ENCODE data around the gene SLC36A3.
"Not testable (repeated sequence)": the region's sequence is repeated elsewhere in the genome, so short reads cannot be mapped to it uniquely, and the experiment has no call there.

Gene SLC36A3

GRCh38 chr5:151258816-151259215, 44.8 kb downstream of the SLC36A3 start:
- DNase-seq, result no peak

GRCh38 chr5:151258201-151258611, 45.4 kb downstream of the SLC36A3 start:
- DNase-seq, result no peak

DNA sequence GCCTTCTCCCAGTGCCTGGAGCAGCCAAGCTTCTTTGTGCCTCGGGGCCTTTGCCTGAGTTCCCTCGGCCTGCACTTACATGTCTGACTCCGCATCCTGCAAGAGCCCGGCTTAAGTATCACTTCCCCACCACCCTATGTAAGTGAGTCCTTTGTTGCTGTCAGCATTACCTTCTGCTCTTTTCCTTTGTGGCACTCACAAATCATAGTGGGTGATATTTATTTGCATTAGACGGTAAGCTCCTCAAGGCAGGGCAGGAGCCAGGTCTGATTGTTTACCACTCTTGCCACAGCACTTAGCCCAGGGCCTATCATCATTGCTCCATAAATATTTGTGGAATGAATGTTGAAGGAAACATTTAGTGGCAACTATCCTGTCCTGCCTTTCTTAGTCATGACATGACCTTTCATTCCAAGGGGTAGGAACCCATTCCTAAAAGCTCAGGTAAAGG, 45.8 kb downstream of the SLC36A3 start:
- DNase-seq, result no peak

DNA sequence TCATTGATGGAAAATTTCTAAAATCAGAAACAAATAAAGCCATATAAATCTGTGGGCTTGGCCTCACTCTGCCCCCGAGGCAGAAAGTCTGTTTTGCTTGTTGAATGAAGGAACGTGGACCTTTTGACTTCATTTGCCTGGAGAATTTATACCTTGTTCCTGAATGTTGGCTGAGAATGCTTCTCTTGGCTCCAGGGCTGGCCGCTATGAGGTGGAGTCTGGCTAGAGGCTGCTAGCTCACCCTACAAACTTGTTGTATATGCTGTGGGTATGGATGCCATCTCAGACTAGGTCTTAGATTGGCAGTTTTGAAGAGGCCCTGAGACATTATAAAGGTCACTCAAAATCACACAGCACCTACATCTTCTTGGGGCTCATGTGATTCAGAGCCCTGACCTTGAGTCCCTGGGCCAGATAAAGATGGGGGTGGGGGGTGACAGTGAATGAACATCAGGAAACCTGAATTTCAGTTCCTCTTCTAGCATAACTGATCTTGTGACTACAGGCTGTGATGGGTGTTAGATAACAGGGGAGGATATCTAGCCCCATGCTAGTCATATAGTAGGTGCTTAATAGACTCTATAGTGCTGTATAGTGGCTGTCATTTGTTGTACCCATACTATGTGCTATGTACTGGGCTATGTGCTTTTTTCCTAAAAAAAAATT, 47.8 kb downstream of the SLC36A3 start:
- no peak for DNase-seq

DNA sequence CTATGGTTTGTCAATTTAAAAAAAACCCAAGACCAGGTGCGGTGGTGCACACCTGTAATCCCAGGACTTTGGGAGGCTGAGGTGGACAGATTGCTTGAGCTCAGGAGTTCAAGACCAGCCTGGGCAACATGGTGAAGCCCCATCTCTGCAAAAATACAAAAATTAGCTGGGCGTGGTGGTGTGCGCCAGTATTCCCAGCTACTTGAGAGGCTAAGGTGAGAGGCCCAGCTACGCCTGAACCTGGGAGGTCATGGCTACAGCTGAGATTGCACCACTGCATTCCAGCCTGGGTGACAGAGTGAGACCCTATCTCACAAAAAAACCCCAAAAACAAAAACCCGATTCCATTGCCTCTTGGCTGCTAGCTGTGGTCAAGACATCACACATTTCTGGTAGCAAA, 48.6 kb downstream of the SLC36A3 start:
- DNase-seq, result not testable (repeated sequence)

DNA sequence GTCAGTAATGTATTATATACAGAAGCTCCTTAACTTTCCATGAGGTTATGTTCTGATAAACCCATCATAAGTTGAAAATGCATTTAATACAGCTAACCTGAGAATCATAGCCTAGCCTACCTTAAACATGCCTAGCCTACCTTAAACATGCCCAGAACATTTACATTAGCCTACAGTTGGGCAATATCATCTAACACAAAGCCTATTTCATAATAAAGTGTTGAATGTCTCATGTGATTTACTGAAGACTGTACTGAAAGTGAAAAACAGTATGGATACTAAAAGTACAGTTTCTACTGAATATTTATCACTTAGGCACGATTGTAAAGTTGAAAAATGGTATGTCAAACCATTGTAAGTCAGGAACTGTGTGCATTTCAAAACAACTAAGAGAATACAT, 49.0 kb downstream of the SLC36A3 start:
- DNase-seq, result no peak

GRCh38 chr5:151253605-151253950, 50.0 kb downstream of the SLC36A3 start:
- DNase-seq, result no peak

- DNase-seq, result peak; percentile 97
Measured at GRCh38 chr5:151252762-151253604, 50.6 kb downstream of the SLC36A3 start, which contains the start of gene GM2A. Gene GM2A (plus strand): TSS chr5:151253185. CDS start chr5:151253217, 32 bp downstream.

DNA sequence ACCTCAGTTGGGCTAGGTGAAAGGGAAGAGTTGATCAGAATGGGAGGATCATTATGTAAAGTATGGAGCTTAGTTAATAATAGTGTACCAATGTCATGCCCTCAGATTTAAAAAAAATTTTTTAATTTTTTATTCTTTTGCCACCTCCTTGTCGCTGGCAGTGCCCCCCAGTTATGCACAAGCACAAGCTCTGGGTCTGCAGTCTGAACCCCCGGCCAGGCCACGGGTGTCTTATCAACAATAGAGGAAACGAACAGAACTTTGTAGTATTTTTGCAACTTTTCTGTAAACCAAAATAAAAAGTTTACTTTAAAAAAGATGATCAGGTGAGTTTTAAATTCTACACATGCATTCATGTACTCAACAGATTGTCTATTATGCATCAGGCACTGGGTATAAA, 51.9 kb downstream of the SLC36A3 start:
- no peak for DNase-seq

DNA sequence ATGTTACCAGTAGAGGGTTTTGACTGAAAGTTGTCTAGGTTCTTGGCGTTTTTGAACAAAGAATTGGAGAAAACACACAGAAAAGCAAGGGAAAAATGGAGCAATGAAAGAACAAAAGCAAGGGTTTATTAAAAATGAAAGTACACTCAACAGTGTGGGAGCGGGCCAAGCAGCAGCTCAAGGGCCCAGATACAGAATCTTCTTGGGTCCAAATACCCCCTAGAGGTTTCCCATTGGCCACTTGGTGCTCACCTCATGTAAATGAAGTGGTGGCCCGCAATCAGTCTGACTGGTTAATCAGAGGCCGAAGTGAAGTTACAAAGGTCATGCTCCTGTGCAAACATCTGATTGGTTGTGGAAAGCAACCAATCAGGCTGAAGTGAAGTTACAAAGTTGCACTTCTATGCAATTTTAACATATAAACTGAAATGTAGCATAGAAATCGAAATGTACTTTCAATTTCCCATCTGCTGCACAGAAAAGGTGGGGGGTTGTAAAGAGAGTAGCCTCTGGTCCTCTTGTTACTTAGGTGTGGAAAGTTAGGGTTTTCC, 52.5 kb downstream of the SLC36A3 start:
- peak; percentile 23 for DNase-seq

DNA sequence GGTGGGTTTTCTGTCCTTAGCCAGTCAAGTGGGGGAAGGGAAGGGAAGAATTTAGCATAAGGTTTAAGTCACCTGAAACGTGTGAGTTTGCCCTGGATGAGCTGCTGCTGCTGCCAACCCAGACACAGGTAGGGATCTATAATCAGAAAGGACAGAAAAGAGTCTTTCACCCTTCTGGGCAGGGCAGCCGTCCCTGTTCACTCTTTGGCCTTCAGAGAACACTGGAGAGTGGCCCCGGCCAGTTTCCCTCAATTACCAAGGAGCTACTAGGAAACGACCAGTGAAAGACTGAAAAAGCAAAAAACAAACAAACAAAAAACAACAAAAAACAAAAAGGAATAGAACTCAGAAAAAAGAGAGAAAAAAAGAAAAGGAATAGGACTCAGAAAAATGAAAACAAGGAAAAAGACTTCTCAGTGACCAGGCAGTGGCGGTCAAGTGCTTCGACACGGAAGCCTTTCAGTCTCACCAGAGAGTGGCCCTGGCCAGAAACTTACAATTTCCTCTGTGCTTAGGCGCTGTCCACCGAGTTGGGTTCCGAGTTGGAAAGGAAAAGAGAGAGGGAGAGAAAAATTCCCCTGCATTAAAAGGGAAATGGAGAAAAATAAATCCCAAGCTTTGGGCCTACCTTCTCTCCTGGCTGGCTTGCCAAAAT, 53.1 kb downstream of the SLC36A3 start:
- no peak for DNase-seq

- no peak for DNase-seq
Measured at GRCh38 chr5:151249281-151249680, 54.3 kb downstream of the SLC36A3 start.

DNA sequence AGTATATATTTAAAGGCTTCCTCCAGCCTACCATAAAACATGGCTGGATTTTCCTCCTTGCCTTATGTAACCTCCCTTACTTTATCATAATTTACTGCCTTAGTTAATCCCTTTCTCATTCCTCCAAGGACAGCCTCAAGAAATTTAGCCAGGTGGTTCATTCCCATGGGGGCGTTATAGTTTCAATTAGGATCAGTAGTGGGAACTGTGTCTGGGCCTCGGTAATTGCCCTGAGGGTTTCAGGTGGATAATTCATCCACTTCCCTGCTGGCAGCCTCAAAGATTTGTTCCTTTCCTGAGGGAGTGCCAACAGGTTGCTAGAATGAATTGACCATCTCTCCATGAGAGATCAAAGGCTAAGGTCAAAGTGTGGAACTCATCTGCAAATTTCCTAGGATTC, 54.9 kb downstream of the SLC36A3 start:
- no peak for DNase-seq

GRCh38 chr5:151245680-151246219, 57.8 kb downstream of the SLC36A3 start:
- no peak for DNase-seq

- DNase-seq, result no peak
Measured at GRCh38 chr5:151244206-151244605, 59.4 kb downstream of the SLC36A3 start.

- DNase-seq, result no peak
Measured at GRCh38 chr5:151243564-151243963, 60.0 kb downstream of the SLC36A3 start.

GRCh38 chr5:151243127-151243526, 60.4 kb downstream of the SLC36A3 start:
- no peak for DNase-seq

GRCh38 chr5:151240924-151241635, 62.5 kb downstream of the SLC36A3 start:
- no peak for DNase-seq

DNA sequence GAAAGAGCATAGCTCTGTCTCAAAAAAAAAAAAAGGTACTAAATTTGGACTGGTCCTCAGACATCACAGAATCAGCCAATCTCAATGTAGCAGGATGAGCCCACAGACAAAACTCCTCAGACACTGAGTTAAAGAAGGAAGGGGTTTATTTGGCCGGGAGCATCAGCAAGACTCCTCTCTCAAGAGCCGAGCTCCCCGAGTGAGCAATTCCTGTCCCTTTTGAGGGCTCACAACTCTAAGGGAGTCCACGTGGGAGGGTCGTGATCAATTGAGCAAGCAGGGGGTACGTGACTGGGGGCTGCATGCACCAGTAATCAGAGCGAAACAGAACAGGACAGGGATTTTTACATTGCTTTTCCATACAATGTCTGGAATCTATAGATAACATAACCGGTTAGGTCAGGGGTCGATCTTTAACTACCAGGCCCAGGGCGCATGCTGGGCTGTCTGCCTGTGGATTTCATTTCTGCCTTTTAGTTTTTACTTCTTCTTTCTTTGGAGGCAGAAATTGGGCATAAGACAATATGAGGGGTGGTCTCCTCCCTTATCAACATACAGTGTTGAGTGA, 63.2 kb downstream of the SLC36A3 start:
- not testable (repeated sequence) for DNase-seq

DNA sequence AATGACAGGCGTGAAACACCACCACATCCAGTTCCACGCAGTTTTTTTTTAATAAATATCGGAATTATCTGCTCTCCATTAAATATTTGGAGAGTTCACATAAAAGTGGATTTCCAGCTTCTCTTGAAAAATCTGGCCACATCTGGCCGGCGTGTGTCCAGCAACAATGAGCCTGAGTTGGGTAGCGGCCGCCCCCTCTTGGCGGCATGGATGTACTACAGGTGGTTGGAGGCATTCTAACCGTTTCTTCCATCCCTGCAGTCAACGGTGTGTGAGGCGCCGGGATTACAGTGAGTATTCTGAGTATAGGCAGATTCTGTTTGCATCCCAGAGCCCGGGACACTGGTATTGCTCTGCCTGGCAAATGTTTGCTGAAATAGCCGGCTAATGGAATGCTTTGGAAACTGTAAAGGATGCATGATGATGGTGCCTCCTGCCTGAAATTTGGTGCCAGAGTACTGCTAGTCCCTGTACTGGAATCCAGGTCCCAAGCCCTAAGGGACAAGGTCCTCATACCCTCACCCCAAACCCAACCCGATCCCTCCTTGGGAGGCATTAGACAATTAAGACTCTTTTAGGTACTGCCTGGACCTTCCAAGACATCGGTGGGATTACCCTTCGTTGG, 64.2 kb downstream of the SLC36A3 start:
- DNase-seq, result peak; percentile 27

- no peak for DNase-seq
Measured at GRCh38 chr5:151238303-151238741, 65.2 kb downstream of the SLC36A3 start.

Measured in central memory CD4-positive, alpha-beta T cell (primary cell).